ENCODE results near the gene NOTO.
"Not testable (repeated sequence)": the region's sequence is repeated elsewhere in the genome, so short reads cannot be mapped to it uniquely, and the experiment has no call there.

NOTO gene, protein sequence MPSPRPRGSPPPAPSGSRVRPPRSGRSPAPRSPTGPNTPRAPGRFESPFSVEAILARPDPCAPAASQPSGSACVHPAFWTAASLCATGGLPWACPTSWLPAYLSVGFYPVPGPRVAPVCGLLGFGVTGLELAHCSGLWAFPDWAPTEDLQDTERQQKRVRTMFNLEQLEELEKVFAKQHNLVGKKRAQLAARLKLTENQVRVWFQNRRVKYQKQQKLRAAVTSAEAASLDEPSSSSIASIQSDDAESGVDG

DNA sequence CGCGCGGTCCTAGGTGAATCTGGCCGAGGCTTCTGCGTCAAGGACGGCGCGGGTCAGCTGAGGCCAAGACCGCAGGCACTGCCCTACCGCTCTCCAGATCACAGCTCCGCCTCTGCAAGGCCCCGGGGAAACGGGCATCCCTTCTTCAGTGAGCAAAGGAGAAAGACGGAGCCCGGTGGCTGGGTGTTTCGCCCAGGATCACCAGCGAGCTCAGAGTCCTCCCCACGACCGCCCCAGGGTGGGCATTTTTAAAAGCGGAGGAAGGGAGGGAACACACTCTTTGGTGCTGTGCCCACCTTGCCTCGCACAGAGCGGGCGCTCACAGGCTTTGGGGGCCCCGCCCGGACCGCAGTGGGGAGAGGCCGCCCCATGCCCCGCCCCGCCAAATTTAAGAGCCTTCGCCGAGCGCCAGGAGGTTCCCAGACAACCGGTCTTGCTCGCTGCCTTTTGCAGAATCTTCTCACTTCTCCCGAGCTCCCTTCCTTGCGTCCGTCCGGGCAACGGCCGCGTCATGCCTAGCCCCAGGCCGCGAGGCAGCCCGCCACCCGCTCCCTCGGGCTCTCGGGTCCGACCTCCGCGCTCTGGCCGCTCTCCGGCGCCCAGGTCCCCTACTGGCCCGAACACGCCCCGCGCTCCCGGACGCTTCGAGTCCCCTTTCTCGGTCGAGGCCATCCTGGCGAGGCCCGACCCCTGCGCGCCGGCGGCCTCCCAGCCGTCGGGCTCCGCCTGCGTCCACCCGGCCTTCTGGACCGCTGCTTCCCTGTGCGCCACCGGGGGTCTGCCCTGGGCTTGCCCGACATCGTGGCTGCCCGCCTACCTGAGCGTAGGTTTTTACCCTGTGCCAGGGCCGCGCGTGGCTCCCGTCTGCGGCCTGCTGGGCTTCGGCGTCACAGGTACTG lies at the start of gene NOTO:
Gene NOTO, plus strand, starts transcription at position 419 of the 899 bp plus-strand sequence. Its CDS starts 93 bp downstream, at position 512.
- DNase-seq: no peak

DNA sequence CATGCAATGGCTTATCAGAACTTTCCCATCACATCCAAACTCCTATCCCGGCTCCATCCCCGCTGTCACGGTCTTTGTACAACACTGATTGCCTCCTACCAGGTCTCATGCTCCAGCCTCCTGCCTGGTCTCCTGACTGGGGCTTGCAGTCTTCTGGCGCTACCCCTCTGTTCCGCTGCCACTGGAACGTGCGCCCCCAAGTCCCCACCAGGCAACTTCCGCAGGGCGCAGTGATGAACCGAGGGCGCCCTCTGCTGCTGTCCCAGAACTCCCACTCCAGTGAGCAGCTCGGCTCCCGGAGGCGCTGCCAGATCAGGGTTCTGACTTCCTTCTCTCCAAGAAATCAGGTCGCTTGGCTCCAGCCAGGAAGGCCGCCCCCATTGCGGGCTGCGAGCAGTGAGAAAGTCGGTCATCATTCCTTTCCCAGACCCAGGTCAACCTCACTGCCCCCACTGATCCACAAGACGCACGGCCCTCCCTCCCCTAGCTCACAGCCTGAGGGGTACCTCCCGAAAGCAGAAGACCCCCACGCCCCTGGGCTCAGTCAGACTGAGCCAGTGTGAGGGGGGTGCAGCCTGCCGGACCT lies 45.7 kb upstream of the NOTO start:
- peak; percentile 10 to 44 for DNase-seq

DNA sequence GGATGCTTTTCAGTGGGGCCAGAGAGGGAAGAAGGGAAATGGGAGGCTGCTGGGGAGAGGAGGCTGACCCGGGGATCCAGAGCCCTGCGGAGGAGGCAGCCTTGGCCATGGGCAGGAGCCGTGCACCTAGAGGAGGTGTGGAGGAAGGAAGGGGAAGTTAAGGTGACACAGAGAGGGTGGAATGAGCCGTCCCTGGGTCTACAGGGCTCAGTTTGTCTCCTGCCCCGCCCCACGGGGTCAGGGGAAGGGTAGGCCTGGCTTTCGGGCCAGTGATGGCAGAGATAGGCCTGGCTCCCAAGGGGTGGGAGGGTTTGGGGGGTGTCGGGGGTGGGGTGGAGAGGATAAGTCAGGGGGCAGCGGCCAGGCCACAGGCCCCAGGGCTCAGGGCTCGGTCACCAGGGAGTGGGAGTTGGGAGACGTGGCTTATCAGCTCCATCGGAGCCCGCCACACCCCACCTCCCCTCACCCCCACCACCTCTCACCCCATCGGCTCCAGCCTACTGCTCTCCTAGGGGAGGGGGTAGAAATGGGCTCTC lies 39.5 kb upstream of the NOTO start:
- no peak for DNase-seq

DNA sequence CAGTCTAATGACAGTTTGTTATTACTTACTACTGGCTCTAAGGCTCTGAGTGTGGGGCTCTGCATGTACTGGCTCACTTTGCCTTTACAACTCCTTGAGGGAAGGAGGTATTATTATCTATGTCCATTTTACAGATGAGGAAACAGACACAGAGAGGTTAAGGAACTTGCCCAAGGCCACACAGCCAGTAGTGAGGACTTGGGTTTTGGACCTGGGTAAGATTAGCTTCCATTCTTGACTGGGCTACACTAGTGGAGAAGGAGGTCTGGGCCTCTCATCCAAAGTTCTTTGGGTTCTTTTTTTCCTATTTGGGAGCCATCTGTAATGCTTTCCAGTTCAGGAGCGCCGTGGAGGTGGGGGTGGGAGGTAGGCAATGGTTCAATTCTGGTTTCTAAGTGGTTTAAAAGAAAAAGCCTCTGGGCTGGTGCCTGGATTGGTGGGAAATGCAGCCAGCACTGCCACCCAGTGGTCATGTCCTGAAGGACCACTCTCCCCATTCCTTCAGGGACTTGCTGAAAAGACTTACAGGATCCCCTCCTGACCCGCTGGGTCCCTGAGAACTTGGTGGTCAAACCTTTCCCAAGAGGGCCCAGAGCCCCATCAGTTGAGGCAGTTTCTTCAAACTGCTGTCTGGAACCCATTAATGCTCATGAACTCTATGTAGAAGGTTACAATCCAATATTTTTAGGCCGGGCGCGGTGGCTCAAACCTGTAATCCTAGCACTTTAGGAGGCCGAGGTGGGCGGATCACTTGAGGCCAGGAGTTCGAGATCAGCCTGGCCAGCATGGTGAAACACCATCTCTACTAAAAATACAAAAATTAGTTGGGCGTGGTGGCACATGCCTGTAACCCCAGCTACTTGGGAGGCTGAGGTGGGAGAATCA lies 38.6 kb upstream of the NOTO start:
- DNase-seq: peak; percentile 56 to 72

DNA sequence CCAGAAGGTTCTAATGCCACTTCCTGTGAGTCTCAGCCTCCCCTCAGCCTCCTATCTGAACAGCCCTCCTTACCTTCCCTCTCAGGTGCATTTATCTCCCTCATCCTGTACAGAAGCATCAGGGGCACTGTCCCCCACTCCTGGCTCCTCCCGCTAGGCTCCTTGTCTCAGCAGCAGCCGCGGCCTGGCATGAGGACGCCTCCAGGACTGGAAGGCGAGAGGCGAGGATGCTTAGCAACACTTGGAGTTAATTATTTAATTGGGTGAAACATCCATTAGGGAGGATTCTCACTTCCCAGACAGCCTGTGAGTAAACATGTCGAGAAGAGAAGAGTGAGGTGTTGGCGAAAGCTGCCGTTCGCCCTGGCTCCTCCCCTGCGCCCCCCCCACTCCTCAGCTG lies 36.4 kb upstream of the NOTO start:
- DNase-seq: not testable (repeated sequence)

DNA sequence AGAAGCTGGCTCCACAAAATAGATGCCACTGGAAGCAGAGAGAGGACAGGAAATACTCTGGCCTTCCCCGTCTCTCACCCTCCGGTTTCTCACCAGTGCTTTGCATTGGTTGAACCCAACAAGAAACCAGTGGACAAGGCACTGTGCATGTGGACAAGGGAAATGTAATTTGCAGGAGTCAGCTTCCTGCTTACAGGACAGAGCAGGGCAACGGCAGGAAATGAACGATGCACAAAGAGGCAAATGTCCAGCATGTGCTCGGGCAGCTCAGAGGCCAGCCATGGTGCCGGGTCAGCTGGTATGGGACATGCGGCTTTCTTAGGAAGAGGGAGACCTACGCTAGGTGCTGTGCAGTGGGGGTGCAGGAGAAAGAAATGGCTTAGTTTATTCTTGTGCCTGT lies 35.6 kb upstream of the NOTO start:
- DNase-seq: not testable (repeated sequence)

DNA sequence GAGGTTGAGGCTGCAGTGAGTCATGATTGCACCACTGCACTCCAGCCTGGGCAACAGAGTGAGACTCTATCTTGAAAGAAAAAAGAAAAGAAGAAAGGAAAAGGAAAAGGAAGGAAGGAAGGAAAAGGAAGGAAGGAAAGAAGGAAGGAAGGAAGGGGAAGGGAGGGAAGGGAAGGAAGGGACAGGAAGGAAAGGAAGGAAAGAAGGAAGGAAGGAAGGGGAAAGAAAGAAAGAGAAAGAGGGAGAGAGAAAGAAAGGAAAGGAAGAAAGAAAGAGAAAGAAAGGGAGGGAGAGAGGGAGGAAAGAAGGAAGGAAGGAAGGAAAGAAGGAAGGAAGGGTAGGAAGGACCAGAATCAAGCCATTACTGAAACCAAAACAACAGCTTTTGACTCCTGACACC lies 34.0 kb upstream of the NOTO start:
- DNase-seq: not testable (repeated sequence)

DNA sequence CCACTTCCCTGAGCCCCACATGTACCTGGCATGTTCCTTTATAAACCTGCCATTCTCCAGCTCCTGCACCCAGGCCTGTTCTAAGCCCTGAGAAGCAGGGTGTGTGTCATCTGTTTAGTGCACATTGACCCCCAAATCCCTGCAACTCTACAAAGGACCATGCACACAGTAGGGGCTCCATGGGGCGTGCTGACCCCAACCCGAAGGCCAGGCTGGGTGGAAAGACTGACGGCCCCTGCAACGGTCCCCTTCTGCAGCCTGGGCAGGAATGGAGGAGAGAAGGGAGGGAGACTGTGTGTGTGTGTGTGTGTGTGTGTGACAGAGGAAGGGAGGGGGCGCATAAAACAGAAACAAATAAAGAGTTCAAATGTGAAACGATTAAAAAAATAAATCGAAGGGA lies 32.0 kb upstream of the NOTO start:
- not testable (repeated sequence) for DNase-seq

DNA sequence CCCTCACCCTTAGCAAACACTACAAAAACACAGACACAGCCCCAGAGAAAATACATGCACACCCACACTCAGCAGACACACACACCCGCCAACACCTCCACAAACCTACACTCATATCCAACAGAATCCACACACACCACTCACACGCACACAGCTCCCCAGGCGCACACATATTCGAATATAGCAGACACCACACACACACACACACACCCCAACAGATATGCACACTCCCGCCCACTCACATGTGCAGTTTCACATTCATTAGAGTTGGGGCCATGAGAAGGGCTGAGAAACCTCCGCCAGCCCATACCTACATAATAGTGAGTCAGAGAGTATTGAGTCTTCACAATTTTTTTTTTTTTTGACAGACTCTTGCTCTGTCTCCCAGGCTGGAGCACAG lies 29.4 kb upstream of the NOTO start:
- DNase-seq: no peak

DNA sequence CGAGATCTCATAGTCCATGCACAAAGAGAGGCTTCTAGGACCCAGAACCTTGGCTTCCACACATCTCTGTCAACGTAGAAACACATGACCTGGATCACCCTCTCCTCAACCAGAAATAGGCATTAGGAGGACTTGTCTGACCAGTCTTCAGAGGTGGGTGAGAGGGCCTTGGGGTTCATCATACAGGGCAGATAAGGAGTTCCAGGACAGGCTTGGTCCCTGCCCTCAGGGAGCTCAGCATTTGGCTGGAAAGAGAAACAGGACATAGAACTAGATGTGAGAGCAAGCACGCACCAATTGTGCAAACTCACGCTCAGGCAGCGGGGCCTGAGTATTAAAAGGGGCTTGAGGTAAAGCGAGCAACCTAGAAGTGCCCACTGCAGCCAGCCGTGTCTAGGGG lies 28.6 kb upstream of the NOTO start:
- DNase-seq: no peak

DNA sequence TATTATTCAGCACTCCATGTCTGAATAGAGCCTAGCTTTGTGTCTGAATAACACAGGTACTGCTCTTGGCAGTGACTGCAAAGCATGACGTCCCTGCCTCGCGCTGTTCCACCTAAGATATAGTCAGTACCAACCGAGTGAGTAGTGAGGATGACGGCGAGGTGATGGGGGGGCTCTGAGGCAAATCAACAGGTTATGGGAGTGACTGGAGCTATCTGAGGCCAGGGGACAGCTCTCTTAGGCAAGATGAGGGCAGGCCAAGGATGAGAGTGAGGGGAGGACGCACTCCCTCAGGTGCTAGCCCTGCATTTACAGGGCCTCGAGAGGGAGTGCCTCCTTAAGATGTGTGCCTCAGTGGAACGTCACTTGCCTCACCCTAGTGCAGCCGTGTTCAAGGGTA lies 28.1 kb upstream of the NOTO start:
- no peak for DNase-seq

DNA sequence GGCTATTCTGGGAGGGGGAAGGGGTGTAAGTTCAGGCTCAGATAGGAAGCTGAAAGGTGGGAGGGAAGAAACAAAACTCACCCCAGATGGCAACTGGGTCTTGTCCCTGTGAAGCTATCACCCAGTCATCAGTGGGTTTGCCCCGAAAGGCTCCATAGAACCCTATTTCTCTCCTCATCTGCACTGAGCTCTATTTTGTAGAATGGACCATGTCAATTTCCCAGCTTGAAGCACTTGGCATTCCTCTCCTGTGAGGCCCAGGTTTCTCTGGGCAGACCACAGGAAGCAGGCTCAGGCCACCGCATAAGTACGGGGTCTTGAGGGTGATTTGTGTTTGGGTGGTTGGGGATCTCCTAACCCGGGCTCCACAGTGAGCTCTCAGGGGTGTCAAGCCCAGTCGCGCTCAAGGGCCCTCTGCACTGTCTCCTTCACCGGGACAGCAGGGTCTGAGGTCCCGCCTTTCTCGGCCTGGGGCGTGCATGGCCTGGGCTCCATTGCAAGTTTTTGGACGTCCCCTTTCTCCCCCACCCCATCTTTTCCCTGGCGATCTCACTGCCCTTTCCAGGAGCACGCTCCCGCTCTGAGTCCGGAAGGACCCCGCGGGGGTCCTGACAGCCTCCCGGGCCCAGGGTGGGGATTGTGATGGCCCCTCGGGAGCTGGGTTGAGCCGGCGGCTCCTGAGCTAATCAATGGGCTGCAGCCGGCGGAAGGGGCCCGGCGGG lies 27.3 kb upstream of the NOTO start:
- DNase-seq: no peak

DNA sequence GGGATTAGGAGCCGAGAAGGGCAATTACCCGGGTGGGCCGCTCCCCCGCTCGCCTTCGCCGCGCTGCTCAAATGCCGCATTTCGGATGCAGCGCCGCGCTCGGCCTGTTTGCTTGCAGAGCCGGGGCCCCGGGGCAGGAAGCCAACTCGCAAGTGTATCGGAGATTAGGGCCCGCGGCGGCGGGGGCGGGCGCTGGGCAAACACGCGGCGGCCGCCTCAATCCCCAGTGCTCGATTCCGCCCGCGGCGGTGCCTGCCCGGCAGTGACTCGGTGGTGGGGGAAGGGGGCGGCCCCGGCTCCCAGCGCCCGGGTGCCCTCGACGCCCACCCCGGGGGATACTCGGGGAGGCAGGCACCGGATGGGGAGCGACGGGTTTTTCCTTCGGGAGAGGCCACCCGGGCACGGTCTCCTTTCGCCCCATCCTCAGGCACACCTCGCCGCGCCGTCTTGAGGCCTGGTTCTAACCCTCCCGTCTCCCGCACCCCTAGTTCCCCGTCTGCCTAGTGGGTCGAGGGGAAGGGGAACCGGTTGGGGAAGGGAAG lies 26.6 kb upstream of the NOTO start:
- peak; percentile 66 to 71 for DNase-seq

DNA sequence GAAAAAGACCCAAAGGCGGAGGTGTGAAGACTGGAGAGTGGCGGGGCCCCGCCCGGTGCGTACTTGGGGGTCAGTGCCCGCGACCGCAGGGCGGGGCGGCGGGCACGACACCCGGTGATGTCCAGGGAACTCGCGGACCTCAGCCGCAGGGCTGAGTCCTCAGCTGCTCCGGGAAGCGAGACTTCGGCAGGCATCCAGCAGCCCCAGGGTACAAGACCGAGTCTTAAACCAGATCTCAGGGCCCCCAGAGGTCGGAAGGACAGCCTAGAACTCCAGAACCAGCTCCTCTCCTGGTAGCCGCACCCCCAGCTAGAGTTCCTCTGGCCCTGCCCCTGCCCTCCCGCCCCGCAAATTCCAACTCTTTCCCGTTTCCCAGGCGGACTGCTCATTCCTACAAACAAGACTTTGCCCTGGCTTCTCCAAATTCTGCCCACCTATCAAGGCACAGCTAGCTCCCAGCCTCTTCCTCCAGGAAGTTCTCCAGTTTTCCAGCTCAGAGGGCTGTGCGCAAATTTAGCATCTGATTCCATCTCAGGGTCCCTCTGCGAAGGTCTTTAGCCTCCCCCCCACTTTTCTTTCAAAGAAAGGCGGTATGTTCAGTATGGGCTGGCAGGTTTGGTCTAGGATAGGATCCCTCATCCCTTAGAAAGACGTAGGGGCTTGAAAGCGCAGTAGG lies 26.0 kb upstream of the NOTO start:
- peak in 1 of 2 donors; percentile 7 for DNase-seq

DNA sequence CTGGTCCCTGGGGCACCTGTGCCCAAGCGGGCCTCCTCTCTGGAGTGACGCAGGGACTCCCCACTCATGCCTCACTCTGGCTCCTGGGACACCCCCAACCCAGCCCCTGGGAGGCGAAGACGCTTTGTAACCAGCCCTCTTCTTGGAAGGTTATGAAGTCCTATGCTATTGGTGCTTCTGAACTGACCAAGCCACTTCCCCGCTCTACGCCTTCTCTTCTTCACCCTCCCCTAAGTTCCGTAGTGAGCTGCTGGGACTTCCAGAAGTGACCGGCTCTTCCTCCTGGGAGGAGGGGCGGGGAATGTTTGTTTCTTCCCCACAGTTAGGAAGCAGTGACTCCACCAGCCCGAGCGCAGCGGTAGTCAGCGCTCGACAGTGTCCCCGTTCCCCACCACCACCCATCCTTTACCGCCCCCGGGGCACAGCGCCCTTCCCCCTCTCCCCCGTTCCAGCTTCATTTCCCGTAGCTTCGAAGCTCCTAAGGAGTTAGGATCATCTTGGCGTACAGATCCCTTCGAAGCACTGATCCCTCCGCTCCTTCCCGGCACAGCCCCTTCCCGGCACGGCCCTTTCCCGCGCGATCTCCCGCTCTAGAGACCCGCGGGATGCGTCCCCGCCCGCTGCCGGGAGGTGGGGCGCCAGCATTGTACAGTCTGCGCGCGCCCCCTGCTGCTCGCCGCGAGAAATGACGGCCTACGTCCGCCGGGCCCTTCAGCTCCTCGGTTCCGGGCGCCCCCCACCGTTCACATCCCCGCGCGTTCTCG lies 25.3 kb upstream of the NOTO start:
- DNase-seq: peak; percentile 84 to 88

DNA sequence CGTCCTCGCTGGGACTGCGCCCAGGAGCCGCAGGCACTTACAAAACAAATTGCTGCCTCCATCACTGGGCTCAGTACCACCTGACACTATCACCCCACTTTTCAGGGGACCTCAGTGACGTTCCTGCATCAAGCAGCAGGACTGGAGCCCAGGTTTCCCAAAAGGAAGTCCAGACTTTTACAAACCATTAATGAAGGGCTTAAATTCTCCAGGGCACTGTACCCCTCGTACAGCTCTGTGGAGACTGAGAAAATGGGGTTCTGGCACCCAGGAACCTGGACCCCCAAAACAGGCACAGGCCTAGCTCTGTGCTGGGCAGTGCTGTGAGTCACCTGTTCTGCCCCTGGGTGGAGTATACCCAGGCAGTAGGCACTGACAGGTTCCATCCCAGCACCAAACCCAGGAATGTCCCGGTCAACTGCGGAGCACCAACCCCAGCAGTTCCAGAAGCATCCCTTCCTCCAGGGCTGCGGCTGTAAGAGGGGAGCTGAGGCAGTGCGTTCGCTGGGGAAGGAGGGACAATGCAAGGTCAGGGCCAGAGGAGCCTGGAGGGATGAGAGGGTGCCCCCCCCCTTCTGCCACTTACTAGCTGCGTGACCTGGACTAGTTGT lies 24.6 kb upstream of the NOTO start:
- no peak for DNase-seq

DNA sequence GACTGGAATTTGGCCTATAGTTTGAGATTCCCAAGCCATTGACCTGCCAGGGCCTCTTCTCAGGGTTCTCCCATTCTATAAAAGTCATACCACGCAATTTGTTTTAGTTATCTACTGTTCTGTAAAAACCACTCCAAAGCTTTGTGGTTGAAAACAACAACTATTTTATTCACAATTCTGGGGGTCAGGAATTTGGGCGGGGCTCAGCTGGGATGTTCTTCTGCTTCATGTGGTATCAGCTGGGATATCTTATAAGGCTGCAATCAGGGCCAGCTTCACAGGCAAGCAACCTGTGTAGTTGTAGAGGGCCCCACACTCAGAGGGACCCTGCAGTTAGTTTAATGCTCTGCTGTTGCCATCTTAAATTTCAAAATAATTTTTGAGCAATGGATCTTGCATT lies 16.4 kb upstream of the NOTO start:
- DNase-seq: no peak

DNA sequence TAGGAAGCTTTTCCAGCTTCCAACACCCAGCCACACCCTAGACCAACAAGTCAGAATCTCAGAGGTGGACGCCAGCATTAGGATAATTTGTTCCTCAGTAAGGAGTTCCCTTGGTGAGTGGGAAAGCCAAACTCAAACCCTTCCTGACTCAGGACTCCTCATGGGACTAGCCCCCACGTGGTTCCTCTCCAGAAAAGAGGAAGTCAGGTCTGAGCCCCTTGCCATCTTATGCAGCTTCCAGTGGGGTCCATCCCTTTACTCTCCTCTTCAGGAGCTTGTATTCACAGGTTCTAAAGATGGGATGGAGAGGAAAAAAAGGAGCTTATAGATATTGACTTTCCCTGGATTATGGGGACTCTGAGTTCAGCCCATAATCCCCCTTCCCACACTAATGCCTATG lies 14.8 kb upstream of the NOTO start:
- no peak for DNase-seq

DNA sequence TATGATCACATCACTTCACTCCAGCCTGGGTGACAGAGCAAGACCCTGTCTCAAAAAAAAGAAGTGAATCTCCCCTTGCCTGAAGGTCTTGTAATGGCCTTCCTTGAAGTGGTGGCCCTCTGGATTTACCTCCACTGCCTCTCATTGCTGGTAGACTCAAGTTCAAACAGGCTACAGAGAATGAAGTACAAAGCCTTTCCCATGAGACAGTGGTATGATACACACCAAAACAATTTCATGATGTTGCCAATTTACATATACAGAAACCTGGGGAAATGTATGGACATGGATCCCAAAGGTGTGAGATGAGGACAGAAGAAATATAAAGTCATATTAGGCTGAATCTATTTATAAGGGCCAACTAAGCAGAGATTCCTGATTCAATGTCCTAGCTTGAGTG lies 4.8 kb upstream of the NOTO start:
- DNase-seq: no peak

DNA sequence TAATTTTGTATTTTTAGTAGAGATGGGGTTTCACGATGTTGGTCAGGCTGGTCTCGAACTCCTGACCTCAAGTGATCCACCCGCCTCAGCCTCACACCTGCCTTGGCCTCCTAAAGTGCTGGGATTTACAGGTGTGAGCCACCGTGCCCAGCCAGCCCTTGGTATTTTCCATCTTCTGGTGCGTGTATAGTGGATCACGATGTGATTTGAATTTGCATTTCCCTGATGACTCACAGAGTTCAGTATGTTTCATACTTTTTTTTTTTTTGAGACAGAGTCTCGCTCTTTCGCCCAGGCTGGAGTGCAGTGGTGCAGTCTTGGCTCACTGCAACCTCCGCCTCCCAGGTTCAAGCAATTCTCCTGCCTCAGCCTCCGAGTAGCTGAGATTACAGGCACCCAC lies 2.1 kb upstream of the NOTO start:
- DNase-seq: not testable (repeated sequence)
